Transverse colon (tissue), 4 donors: Measurements from ENCODE around the gene MREG. TPM values are rescaled to one million over a fixed set of nuclear protein-coding genes. Genes with fewer than 3 reads are reported as not detected.

ENCODE experiments used
- DNase-seq: peaks from one replicate; pipeline ENCODE4 v3.0.0-alpha.2; 2019
- H3K27ac ChIP-seq, 4 donors: fragments of 200-600 bp; sonication (generic); 2 replicates each; pipeline ENCODE4 v1.5.1; 2016 to 2018; ENCODE audit warnings: inconsistent platforms in 4 of 4
- H3K27me3 ChIP-seq: fragments of 200-600 bp; sonication (generic); 2 replicates; pipeline ENCODE4 v1.5.1; 2017; ENCODE audit warnings: inconsistent platforms
- H3K36me3 ChIP-seq, 4 donors: fragments of 200-600 bp; sonication (generic); 2 replicates each; pipeline ENCODE4 v1.5.1; 2017 to 2019; ENCODE audit warnings: inconsistent platforms in 4 of 4
- H3K4me1 ChIP-seq, 4 donors: fragments of 200-600 bp; sonication (generic); 2 replicates each; pipeline ENCODE4 v1.5.1; 2017 to 2020; ENCODE audit warnings: inconsistent platforms in 4 of 4
- H3K4me3 ChIP-seq, 4 donors: fragments of 200-600 bp; sonication (generic); 1 replicate in 1 of 4; 2 replicates in 3 of 4; pipeline versions ENCODE4 v1.5.1 to v1.6.1; 2017 to 2019; ENCODE audit warnings: inconsistent platforms in 4 of 4
- H3K9me3 ChIP-seq, 2 donors: fragments of 200-600 bp; sonication (generic); 2 replicates each; pipeline ENCODE4 v1.5.1; 2017 to 2019; ENCODE audit warnings: inconsistent platforms in 2 of 2
- CTCF ChIP-seq, 5 experiments: fragments of 200-600 bp in 3 of 5; fragments of 450-650 bp in 2 of 5; sonication (generic) in 3 of 5; IDR thresholded peaks; 1 replicate in 2 of 5; 2 replicates in 3 of 5; pipeline ENCODE4 v1.5.1; 2016 to 2017; ENCODE audit warnings: antibody characterized with exemption in 5 of 5, inconsistent platforms in 3 of 5, mild to moderate bottlenecking in 2 of 5, moderate library complexity in 1 of 5
- EP300 ChIP-seq: sonication (generic); formaldehyde crosslinking; IDR thresholded peaks from one replicate; pipeline ENCODE4 v1.6.1; 2017; ENCODE audit warnings: antibody characterized with exemption, low read depth
- POLR2A ChIP-seq: fragments of 450-650 bp; IDR thresholded peaks from one replicate; pipeline ENCODE4 v1.6.1; 2016; ENCODE audit warnings: antibody characterized with exemption, mild to moderate bottlenecking, moderate library complexity
- POLR2AphosphoS5 ChIP-seq, 3 donors: sonication (generic); formaldehyde crosslinking; IDR thresholded peaks; one replicate each; pipeline ENCODE4 v1.6.1; 2016; ENCODE audit warnings: antibody characterized with exemption in 3 of 3
- WGBS, 2 donors: methylation state at CpG; one replicate each; pipeline ENCODE4 v1.1.5; 2018; ENCODE audit warnings: low coverage in 1 of 2; 5-methylcytosine and 5-hydroxymethylcytosine counted together
- in situ Hi-C, 4 donors: fragments of 200-750 bp; cut with MboI; loops; one replicate each; pipeline versions ENCODE4 v1.15.0 to v1.15.1; 2017; ENCODE audit warnings: low sequenced_read_pairs in 3 of 4, low pct_ligation_motif_present in 1 of 4, low pct_unique_long_range_greater_than_20kb in 1 of 4
- intact Hi-C: fragments of 100-400 bp; cut with DNase I; formaldehyde crosslinking; loops from one replicate; pipeline ENCODE4 v1.15.1; 2023; ENCODE audit warnings: low total_unique reads
- total RNA-seq, 4 donors: library from RNA; depleted of rRNA; stranded (reverse); fragments of >200 nt; gene quantifications; one replicate each; pipeline ENCODE4 v1.1.0, GENCODE V29; 2016

MREG gene
- total RNA-seq, 4 donors from 2014 or later, result 1.5 to 8.5 (median 5.1) TPM

DNA sequence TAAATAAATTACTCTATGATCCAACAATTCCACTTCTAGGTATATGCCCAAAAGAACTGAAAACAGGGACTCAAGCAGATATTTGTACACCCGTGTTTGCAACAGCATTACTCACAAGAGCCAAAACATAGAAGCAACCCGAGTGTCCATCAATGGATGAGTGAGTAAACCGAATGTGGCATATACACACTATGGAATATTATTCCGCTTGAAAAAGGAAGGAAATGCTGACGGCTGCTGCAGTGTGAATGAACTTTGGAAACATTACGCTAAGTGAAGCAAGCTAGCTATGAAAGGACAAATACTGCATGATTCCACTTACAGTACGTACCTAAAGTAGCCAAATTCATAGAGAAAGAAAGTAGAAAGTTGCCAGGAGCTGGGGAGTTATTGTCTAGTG is 32.2 kb downstream of the MREG start:
- intact Hi-C loops (no loop called here), in situ Hi-C loops (no loop called here)
- Histone ChIP-seq H3K27me3 (no peaks in the 10 kb centered on the region), H3K4me1 (no peaks in the 10 kb centered on the region), H3K27ac (no peak overlapping the region), H3K9me3 (no peaks in the 10 kb centered on the region), H3K36me3 (no peaks in the 10 kb centered on the region), H3K4me3 (no peak overlapping the region)
- DNase-seq, result no peak
- WGBS, 2 donors, result 82 to 92% methylated on average over 7 of the region's 7 CpGs
- TF ChIP-seq POLR2AphosphoS5 (IDR thresholded peaks at IDR 0.05), result no peak
- no peak for TF ChIP-seq CTCF (IDR thresholded peaks at IDR 0.05)
- TF ChIP-seq EP300, result no peak
- no peak for TF ChIP-seq POLR2A

DNA sequence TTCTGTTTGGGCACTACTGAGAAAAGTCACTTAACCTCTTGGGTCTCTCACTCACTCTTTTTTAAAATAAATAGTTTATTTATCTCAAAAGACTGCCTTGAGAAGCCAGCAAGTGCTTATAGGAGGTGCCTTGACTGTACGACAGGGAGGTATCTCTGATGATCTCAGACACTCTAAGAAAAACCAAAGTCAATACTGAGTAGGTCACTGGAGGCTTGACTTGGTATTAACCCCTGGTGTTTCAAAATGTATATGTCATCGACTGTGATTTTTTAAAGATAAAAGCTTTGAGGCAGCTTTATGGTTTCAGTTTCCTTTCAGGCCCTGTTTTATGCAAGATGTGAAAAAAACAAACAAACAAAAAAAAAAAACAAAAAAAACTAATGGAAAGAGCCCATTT is 33.7 kb downstream of the MREG start:
- 42 to 68% methylated on average over 2 of the region's 2 CpGs for WGBS, 2 donors
- Histone ChIP-seq H3K4me1 (no peaks in the 10 kb centered on the region), H3K27ac (no peak overlapping the region), H3K4me3 (no peak overlapping the region), H3K27me3 (no peaks in the 10 kb centered on the region), H3K36me3 (no peaks in the 10 kb centered on the region), H3K9me3 (no peaks in the 10 kb centered on the region)
- intact Hi-C loops, result no loop called here
- DNase-seq, result no peak
- no peak for TF ChIP-seq POLR2A
- no peak for TF ChIP-seq CTCF (IDR thresholded peaks at IDR 0.05)
- no peak for TF ChIP-seq EP300
- no peak for TF ChIP-seq POLR2AphosphoS5 (IDR thresholded peaks at IDR 0.05)
- in situ Hi-C loops, result no loop called here

GRCh38 chr2:215974700-215975429 is 38.5 kb downstream of the MREG start:
- intact Hi-C loops (no loop called here), in situ Hi-C loops (no loop called here)
- H3K9me3 ChIP-seq, result no peaks in the 10 kb centered on the region
- WGBS, 2 donors, result 94% methylated on average over 2 of the region's 2 CpGs
- no peak for DNase-seq
- peaks cover 0 to 12% (median 7%) of the 10 kb centered on the region in 4 donors for H3K4me1 ChIP-seq
- TF ChIP-seq EP300, result no peak
- TF ChIP-seq POLR2AphosphoS5 (IDR thresholded peaks at IDR 0.05), result no peak
- no peak for TF ChIP-seq POLR2A
- TF ChIP-seq CTCF (IDR thresholded peaks at IDR 0.05), result no peak
- H3K36me3 ChIP-seq, result no peaks in the 10 kb centered on the region
- H3K27ac ChIP-seq, result no peak overlapping the region
- H3K27me3 ChIP-seq, result no peaks in the 10 kb centered on the region
- H3K4me3 ChIP-seq, result no peak overlapping the region

- Histone ChIP-seq H3K27ac (peak overlapping the region in 3 of 4 donors; percentile 46 to 57 (median 56)), H3K9me3 (no peaks in the 10 kb centered on the region), H3K4me3 (no peak overlapping the region), H3K4me1 (peaks cover 0 to 12% (median 7%) of the 10 kb centered on the region in 4 donors), H3K36me3 (no peaks in the 10 kb centered on the region), H3K27me3 (no peaks in the 10 kb centered on the region)
- in situ Hi-C loops, result no loop called here
- DNase-seq, result peak; percentile 36
- WGBS, 2 donors, result 40 to 49% methylated on average over 3 to 6 of the region's 6 CpGs
- TF ChIP-seq EP300 (no peak), POLR2A (no peak), CTCF (IDR thresholded peaks at IDR 0.05) (no peak), POLR2AphosphoS5 (IDR thresholded peaks at IDR 0.05) (peak in 1 of 3 donors; percentile 20)
- intact Hi-C loops, result no loop called here
Measured at GRCh38 chr2:215973954-215974699, 39.2 kb downstream of the MREG start.
